Liver (tissue), 9 donors: ENCODE measurements around the gene CCT4. TPM values are rescaled to one million over a fixed set of nuclear protein-coding genes. Genes with fewer than 3 reads are reported as not detected.

ENCODE experiments used
- DNase-seq: peaks from one replicate; pipeline ENCODE4 v3.0.0-alpha.2; 2017; ENCODE audit warnings: low spot score
- H3K27ac ChIP-seq, 2 donors: one replicate each; pipeline ENCODE4 v1.7.0; 2013; ENCODE audit warnings: inconsistent platforms in 2 of 2, low read length in 2 of 2, control low read depth in 1 of 2, low read depth in 1 of 2, mild to moderate bottlenecking in 1 of 2
- H3K27me3 ChIP-seq, 4 donors: one replicate each; pipeline versions ENCODE4 v1.6.1 to v1.7.0; 2013; ENCODE audit warnings: low read length in 3 of 4, inconsistent platforms in 1 of 4, mild to moderate bottlenecking in 1 of 4, moderate library complexity in 1 of 4; ENCODE audit not compliant: control insufficient read depth in 4 of 4, insufficient read depth in 4 of 4
- H3K36me3 ChIP-seq, 4 donors: one replicate each; pipeline versions ENCODE4 v1.6.1 to v1.7.0; 2013; ENCODE audit warnings: low read length in 3 of 4, mild to moderate bottlenecking in 3 of 4, low read depth in 1 of 4, moderate library complexity in 1 of 4; ENCODE audit not compliant: control insufficient read depth in 4 of 4, insufficient read depth in 3 of 4
- H3K4me1 ChIP-seq, 4 donors: one replicate each; pipeline versions ENCODE4 v1.6.1 to v1.7.0; 2013; ENCODE audit warnings: low read length in 3 of 4, mild to moderate bottlenecking in 3 of 4, moderate library complexity in 1 of 4; ENCODE audit not compliant: control insufficient read depth in 4 of 4, insufficient read depth in 4 of 4
- H3K4me3 ChIP-seq, 3 donors: one replicate each; pipeline versions ENCODE4 v1.6.1 to v1.7.0; 2013; ENCODE audit warnings: low read length in 3 of 3, control low read depth in 1 of 3, low read depth in 1 of 3, mild to moderate bottlenecking in 1 of 3
- H3K9ac ChIP-seq, 2 donors: one replicate each; pipeline ENCODE4 v1.7.0; 2013; ENCODE audit warnings: low read length in 2 of 2, mild to moderate bottlenecking in 2 of 2, moderate library complexity in 2 of 2, control low read depth in 1 of 2, low read depth in 1 of 2
- H3K9me3 ChIP-seq, 4 donors: one replicate each; pipeline versions ENCODE4 v1.6.1 to v1.7.0; 2013; ENCODE audit warnings: low read length in 3 of 4; ENCODE audit not compliant: control insufficient read depth in 4 of 4
- EGR1 ChIP-seq, 2 donors: IDR thresholded peaks; 2 replicates each; pipeline ENCODE4 v1.6.1; 2016 to 2018; ENCODE audit warnings: antibody characterized with exemption in 2 of 2, low read depth in 2 of 2
- FOXA1 ChIP-seq: IDR thresholded peaks from 2 replicates; pipeline ENCODE4 v1.6.1; 2016; ENCODE audit warnings: antibody characterized with exemption
- FOXA2 ChIP-seq: IDR thresholded peaks from 2 replicates; pipeline ENCODE4 v1.6.1; 2016; ENCODE audit warnings: antibody characterized with exemption
- GABPA ChIP-seq, 2 donors: IDR thresholded peaks in 1 of 2; conservative IDR thresholded peaks in 1 of 2; 2 replicates each; pipeline ENCODE4 v1.6.1; 2016; ENCODE audit warnings: antibody characterized with exemption in 2 of 2, mild to moderate bottlenecking in 1 of 2, moderate library complexity in 1 of 2
- HNF4A ChIP-seq, 2 donors: conservative IDR thresholded peaks; 2 replicates each; pipeline ENCODE4 v1.6.1; 2016; ENCODE audit warnings: antibody characterized with exemption in 2 of 2, mild to moderate bottlenecking in 2 of 2
- HNF4G ChIP-seq: IDR thresholded peaks from 2 replicates; pipeline ENCODE4 v1.6.1; 2016; ENCODE audit warnings: antibody characterized with exemption
- JUND ChIP-seq, 2 donors: IDR thresholded peaks; 2 replicates each; pipeline ENCODE4 v1.6.1; 2016; ENCODE audit warnings: antibody characterized with exemption in 2 of 2
- NR2F2 ChIP-seq: IDR thresholded peaks from 2 replicates; pipeline ENCODE4 v1.6.1; 2016; ENCODE audit warnings: antibody characterized with exemption
- RAD21 ChIP-seq, 2 donors: IDR thresholded peaks; 2 replicates each; pipeline ENCODE4 v1.6.1; 2016; ENCODE audit warnings: antibody characterized with exemption in 2 of 2, mild to moderate bottlenecking in 2 of 2
- RXRA ChIP-seq, 2 donors: IDR thresholded peaks; 2 replicates each; pipeline ENCODE4 v1.6.1; 2017 to 2018; ENCODE audit warnings: antibody characterized with exemption in 2 of 2, mild to moderate bottlenecking in 1 of 2
- SP1 ChIP-seq: IDR thresholded peaks from 2 replicates; pipeline ENCODE4 v1.6.1; 2018; ENCODE audit warnings: antibody characterized with exemption, mild to moderate bottlenecking
- TAF1 ChIP-seq: conservative IDR thresholded peaks from 2 replicates; pipeline ENCODE4 v1.6.1; 2016; ENCODE audit warnings: antibody characterized with exemption, mild to moderate bottlenecking
- YY1 ChIP-seq: IDR thresholded peaks from 2 replicates; pipeline ENCODE4 v1.6.1; 2016; ENCODE audit warnings: antibody characterized with exemption, mild to moderate bottlenecking
- WGBS: extraction: QIAGEN DNeasy Blood & Tissue Kit; methylation state at CpG from one replicate; pipeline ENCODE4 v1.1.7; 2013; 5-methylcytosine and 5-hydroxymethylcytosine counted together
- polyA plus RNA-seq, 2 donors: library from polyadenylated mRNA; stranded (reverse) in 1 of 2; unstranded in 1 of 2; fragments of 200-250 nt in 1 of 2; fragments of >200 nt in 1 of 2; fragmentation: Nextera tagmentation in 1 of 2; extraction: Ambion mirVana in 1 of 2; gene quantifications; one replicate each; pipeline versions ENCODE4 v1.2.1 to v1.2.3, GENCODE V29; 2013 to 2015
- total RNA-seq, 2 donors: library from RNA; depleted of rRNA; stranded (reverse); fragments of >200 nt; gene quantifications; one replicate each; pipeline ENCODE4 v1.2.3, GENCODE V29; 2014
- TF ChIP-seq, protein P1 (sequence below): IDR thresholded peaks from 2 replicates; pipeline ENCODE4 v1.6.1; 2016; ENCODE audit warnings: antibody characterized with exemption
- TF ChIP-seq, protein P2 (sequence below): IDR thresholded peaks from 2 replicates; pipeline ENCODE4 v1.6.1; 2016; ENCODE audit warnings: antibody characterized with exemption
- TF ChIP-seq, protein P3 (sequence below): IDR thresholded peaks from 2 replicates; pipeline ENCODE4 v1.6.1; 2016; ENCODE audit warnings: antibody characterized with exemption
- TF ChIP-seq, protein P4 (sequence below): IDR thresholded peaks from 2 replicates; pipeline ENCODE4 v1.6.1; 2016; ENCODE audit warnings: antibody characterized with exemption, mild to moderate bottlenecking
- TF ChIP-seq, protein P5 (sequence below): fragments of 150-350 bp; IDR thresholded peaks from 2 replicates; pipeline ENCODE4 v1.5.1; 2017; ENCODE audit warnings: improper control_type of control experiment, low read depth, low read length; ENCODE audit not compliant: missing input control
- donor health status: healthy.
- donor health status: healthy.
- donor health status: healthy.
- donor health status: healthy.
- donor health status: healthy.

CCT4 gene
- total and polyA plus RNA-seq, 4 donors, result 35.7 to 65.2 (median 38.4) TPM

DNA sequence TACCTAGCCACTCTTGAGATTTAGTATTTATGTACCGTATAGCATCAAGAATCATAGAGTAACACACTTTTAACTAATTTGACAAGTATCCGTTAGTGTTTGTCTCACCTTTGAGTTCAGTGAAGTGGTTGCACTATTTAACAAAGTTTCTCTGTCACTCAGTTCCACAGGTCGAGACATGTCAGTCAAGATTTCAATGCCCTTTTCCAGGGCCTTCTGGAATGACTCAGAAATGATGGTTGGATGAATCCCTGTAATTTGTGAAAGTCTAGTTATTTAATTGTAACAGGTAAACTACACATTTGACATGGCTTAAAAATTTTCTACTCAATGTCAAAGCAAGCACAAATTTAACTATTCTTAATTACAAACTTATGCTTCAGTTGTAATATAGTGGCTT, 9.7 kb downstream of the CCT4 start (continued):
- TF ChIP-seq JUND (IDR thresholded peaks at IDR 0.05) (no peak), GABPA (IDR thresholded peaks at IDR 0.05 in 1 of 2, conservative IDR thresholded peaks at IDR 0.05 in 1 of 2) (no peak), RAD21 (IDR thresholded peaks at IDR 0.05) (no peak)

DNA sequence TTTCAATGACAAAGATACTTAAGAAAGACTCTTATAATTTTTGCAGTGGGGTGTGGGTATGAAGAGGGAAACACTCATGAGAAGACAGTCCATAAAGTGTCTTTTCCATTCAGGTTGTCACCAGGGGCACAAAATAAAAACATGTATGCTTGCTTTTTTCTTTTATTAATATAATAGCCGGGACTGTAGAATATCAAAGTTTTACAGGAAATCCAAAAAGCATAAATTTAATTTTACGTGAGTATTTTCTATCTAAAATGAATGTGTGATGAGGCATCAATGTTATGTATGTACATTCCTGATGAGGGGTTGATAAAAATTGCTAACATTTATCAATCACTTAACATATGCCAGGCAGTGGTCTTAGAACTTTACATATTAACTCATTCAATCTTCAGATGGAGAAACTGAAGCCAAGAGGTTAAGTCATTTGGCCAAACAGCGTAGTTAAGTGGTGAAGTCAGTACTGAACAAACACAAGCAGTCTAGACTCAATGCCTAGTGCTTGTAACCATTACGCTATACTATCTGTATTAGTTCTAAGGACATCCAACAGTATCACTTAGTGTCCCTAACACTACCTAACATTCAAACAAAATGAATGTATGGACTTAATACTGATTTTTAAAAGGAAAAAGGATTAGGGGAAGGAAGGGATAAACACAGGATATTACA, 10.7 kb downstream of the CCT4 start:
- TF ChIP-seq, protein P1, sequence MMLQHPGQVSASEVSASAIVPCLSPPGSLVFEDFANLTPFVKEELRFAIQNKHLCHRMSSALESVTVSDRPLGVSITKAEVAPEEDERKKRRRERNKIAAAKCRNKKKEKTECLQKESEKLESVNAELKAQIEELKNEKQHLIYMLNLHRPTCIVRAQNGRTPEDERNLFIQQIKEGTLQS, result no peak
- no peak for TF ChIP-seq HNF4A (conservative IDR thresholded peaks at IDR 0.05)
- TF ChIP-seq NR2F2, result no peak
- TF ChIP-seq, protein P2, sequence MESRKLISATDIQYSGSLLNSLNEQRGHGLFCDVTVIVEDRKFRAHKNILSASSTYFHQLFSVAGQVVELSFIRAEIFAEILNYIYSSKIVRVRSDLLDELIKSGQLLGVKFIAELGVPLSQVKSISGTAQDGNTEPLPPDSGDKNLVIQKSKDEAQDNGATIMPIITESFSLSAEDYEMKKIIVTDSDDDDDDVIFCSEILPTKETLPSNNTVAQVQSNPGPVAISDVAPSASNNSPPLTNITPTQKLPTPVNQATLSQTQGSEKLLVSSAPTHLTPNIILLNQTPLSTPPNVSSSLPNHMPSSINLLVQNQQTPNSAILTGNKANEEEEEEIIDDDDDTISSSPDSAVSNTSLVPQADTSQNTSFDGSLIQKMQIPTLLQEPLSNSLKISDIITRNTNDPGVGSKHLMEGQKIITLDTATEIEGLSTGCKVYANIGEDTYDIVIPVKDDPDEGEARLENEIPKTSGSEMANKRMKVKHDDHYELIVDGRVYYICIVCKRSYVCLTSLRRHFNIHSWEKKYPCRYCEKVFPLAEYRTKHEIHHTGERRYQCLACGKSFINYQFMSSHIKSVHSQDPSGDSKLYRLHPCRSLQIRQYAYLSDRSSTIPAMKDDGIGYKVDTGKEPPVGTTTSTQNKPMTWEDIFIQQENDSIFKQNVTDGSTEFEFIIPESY, result no peak
- TF ChIP-seq FOXA1, result no peak
- TF ChIP-seq YY1, result no peak
- TF ChIP-seq, protein P3, sequence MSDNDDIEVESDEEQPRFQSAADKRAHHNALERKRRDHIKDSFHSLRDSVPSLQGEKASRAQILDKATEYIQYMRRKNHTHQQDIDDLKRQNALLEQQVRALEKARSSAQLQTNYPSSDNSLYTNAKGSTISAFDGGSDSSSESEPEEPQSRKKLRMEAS, result no peak
- no peak for TF ChIP-seq SP1
- no peak for TF ChIP-seq TAF1
- TF ChIP-seq RXRA (IDR thresholded peaks at IDR 0.05), result no peak
- no peak for TF ChIP-seq RAD21 (IDR thresholded peaks at IDR 0.05)
- no peak for TF ChIP-seq HNF4G
- no peak for TF ChIP-seq JUND (IDR thresholded peaks at IDR 0.05)
- TF ChIP-seq, protein P4, sequence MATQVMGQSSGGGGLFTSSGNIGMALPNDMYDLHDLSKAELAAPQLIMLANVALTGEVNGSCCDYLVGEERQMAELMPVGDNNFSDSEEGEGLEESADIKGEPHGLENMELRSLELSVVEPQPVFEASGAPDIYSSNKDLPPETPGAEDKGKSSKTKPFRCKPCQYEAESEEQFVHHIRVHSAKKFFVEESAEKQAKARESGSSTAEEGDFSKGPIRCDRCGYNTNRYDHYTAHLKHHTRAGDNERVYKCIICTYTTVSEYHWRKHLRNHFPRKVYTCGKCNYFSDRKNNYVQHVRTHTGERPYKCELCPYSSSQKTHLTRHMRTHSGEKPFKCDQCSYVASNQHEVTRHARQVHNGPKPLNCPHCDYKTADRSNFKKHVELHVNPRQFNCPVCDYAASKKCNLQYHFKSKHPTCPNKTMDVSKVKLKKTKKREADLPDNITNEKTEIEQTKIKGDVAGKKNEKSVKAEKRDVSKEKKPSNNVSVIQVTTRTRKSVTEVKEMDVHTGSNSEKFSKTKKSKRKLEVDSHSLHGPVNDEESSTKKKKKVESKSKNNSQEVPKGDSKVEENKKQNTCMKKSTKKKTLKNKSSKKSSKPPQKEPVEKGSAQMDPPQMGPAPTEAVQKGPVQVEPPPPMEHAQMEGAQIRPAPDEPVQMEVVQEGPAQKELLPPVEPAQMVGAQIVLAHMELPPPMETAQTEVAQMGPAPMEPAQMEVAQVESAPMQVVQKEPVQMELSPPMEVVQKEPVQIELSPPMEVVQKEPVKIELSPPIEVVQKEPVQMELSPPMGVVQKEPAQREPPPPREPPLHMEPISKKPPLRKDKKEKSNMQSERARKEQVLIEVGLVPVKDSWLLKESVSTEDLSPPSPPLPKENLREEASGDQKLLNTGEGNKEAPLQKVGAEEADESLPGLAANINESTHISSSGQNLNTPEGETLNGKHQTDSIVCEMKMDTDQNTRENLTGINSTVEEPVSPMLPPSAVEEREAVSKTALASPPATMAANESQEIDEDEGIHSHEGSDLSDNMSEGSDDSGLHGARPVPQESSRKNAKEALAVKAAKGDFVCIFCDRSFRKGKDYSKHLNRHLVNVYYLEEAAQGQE, result no peak
- TF ChIP-seq GABPA (IDR thresholded peaks at IDR 0.05 in 1 of 2, conservative IDR thresholded peaks at IDR 0.05 in 1 of 2), result no peak
- TF ChIP-seq EGR1 (IDR thresholded peaks at IDR 0.05; ENCODE audit: low read depth in 2 of 2), result no peak
- TF ChIP-seq, protein P5, sequence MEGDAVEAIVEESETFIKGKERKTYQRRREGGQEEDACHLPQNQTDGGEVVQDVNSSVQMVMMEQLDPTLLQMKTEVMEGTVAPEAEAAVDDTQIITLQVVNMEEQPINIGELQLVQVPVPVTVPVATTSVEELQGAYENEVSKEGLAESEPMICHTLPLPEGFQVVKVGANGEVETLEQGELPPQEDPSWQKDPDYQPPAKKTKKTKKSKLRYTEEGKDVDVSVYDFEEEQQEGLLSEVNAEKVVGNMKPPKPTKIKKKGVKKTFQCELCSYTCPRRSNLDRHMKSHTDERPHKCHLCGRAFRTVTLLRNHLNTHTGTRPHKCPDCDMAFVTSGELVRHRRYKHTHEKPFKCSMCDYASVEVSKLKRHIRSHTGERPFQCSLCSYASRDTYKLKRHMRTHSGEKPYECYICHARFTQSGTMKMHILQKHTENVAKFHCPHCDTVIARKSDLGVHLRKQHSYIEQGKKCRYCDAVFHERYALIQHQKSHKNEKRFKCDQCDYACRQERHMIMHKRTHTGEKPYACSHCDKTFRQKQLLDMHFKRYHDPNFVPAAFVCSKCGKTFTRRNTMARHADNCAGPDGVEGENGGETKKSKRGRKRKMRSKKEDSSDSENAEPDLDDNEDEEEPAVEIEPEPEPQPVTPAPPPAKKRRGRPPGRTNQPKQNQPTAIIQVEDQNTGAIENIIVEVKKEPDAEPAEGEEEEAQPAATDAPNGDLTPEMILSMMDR, result no peak
- no peak for TF ChIP-seq FOXA2
- Histone ChIP-seq H3K9me3 (no peaks in the 10 kb centered on the region), H3K36me3 (peaks cover 14 to 85% (median 64%) of the 10 kb centered on the region in 4 donors), H3K4me1 (no peaks in the 10 kb centered on the region), H3K27me3 (no peaks in the 10 kb centered on the region), H3K9ac (no peak overlapping the region), H3K27ac (no peak overlapping the region), H3K4me3 (no peak overlapping the region)
- DNase-seq, result no peak
- WGBS, result 96% methylated on average over 4 of the region's 4 CpGs
